Measurements from ENCODE around the gene WWC1.

WWC1 gene

GRCh38 chr5:168324859-168325630 lies 33.6 kb downstream of the WWC1 start:
- Histone ChIP-seq H3K36me3 (no peaks in the 10 kb centered on the region), H3K4me1 (no peaks in the 10 kb centered on the region), H3K4me3 (ENCODE audit: low read depth, low read length) (no peak overlapping the region), H3K27me3 (peaks cover 8% of the 10 kb centered on the region), H3K9me3 (no peaks in the 10 kb centered on the region)
- DNase-seq, result no peak
- no peak for TF ChIP-seq CTCF (IDR thresholded peaks at IDR 0.05; ENCODE audit: low read depth, low read length)

GRCh38 chr5:168327019-168327421 lies 35.6 kb downstream of the WWC1 start:
- H3K9me3 ChIP-seq, result no peaks in the 10 kb centered on the region
- DNase-seq, result no peak
- H3K27me3 ChIP-seq, result peaks cover 12% of the 10 kb centered on the region
- no peaks in the 10 kb centered on the region for H3K36me3 ChIP-seq
- TF ChIP-seq CTCF (IDR thresholded peaks at IDR 0.05; ENCODE audit: low read depth, low read length), result no peak
- no peak overlapping the region for H3K4me3 ChIP-seq (ENCODE audit: low read depth, low read length)
- H3K4me1 ChIP-seq, result no peaks in the 10 kb centered on the region

GRCh38 chr5:168327451-168327850 lies 36.0 kb downstream of the WWC1 start:
- Histone ChIP-seq H3K27me3 (peaks cover 12% of the 10 kb centered on the region), H3K36me3 (no peaks in the 10 kb centered on the region), H3K4me1 (no peaks in the 10 kb centered on the region), H3K9me3 (no peaks in the 10 kb centered on the region), H3K4me3 (ENCODE audit: low read depth, low read length) (no peak overlapping the region)
- no peak for TF ChIP-seq CTCF (IDR thresholded peaks at IDR 0.05; ENCODE audit: low read depth, low read length)
- DNase-seq, result no peak

GRCh38 chr5:168327994-168328393 lies 36.5 kb downstream of the WWC1 start:
- Histone ChIP-seq H3K36me3 (no peaks in the 10 kb centered on the region), H3K27me3 (peaks cover 12% of the 10 kb centered on the region), H3K9me3 (no peaks in the 10 kb centered on the region), H3K4me3 (ENCODE audit: low read depth, low read length) (no peak overlapping the region), H3K4me1 (no peaks in the 10 kb centered on the region)
- DNase-seq, result no peak
- TF ChIP-seq CTCF (IDR thresholded peaks at IDR 0.05; ENCODE audit: low read depth, low read length), result no peak

GRCh38 chr5:168328814-168329213 lies 37.4 kb downstream of the WWC1 start:
- Histone ChIP-seq H3K4me3 (ENCODE audit: low read depth, low read length) (no peak overlapping the region), H3K4me1 (no peaks in the 10 kb centered on the region), H3K9me3 (no peaks in the 10 kb centered on the region), H3K36me3 (no peaks in the 10 kb centered on the region), H3K27me3 (peaks cover 12% of the 10 kb centered on the region)
- no peak for DNase-seq
- TF ChIP-seq CTCF (IDR thresholded peaks at IDR 0.05; ENCODE audit: low read depth, low read length), result no peak

GRCh38 chr5:168329302-168329701 lies 37.9 kb downstream of the WWC1 start:
- H3K9me3 ChIP-seq, result no peaks in the 10 kb centered on the region
- DNase-seq, result no peak
- H3K27me3 ChIP-seq, result peaks cover 12% of the 10 kb centered on the region
- no peak for TF ChIP-seq CTCF (IDR thresholded peaks at IDR 0.05; ENCODE audit: low read depth, low read length)
- H3K36me3 ChIP-seq, result no peaks in the 10 kb centered on the region
- no peak overlapping the region for H3K4me3 ChIP-seq (ENCODE audit: low read depth, low read length)
- no peaks in the 10 kb centered on the region for H3K4me1 ChIP-seq

Measured in BE2C (cell line).